ENCODE measurements around the gene EHMT1.

GRCh38 chr9:137879566-137880150 lies 260.9 kb downstream of the EHMT1 start:
- no peak for TF ChIP-seq CTCF (conservative IDR thresholded peaks at IDR 0.05; ENCODE audit: low read length)
- no peak for TF ChIP-seq EZH2phosphoT487 (IDR thresholded peaks at IDR 0.05; ENCODE audit: borderline replicate concordance)

Measured in Loucy (cell line).